Activated gamma-delta T cell (primary cell): Measurements from ENCODE around the gene MLH3.

Experiments
- DNase-seq: peaks from one replicate; lab custom pipeline; 2025; lab: John Stamatoyannopoulos, UW

Gene MLH3

GRCh38 chr14:75066691-75067090, 15.4 kb upstream of the MLH3 start:
- no peak for DNase-seq

GRCh38 chr14:75064205-75064567, 12.9 kb upstream of the MLH3 start:
- DNase-seq, result no peak

GRCh38 chr14:75063491-75064204, 12.4 kb upstream of the MLH3 start, which contains the start of gene ACYP1:
Gene ACYP1 (minus strand): TSS chr14:75064024. CDS start chr14:75063553, 471 bp downstream.
- peak; percentile 75 for DNase-seq

- DNase-seq, result no peak
Observed at GRCh38 chr14:75063013-75063412, 11.7 kb upstream of the MLH3 start.

GRCh38 chr14:75060420-75060819, 9.2 kb upstream of the MLH3 start:
- no peak for DNase-seq

- no peak for DNase-seq
Observed at GRCh38 chr14:75059642-75060041, 8.4 kb upstream of the MLH3 start.

GRCh38 chr14:75054421-75054820, 3.2 kb upstream of the MLH3 start:
- DNase-seq, result no peak

- DNase-seq, result no peak
Observed at GRCh38 chr14:75053396-75054291, 2.4 kb upstream of the MLH3 start.

GRCh38 chr14:75051556-75051899, 261 bp upstream of the MLH3 start:
- no peak for DNase-seq

- no peak for DNase-seq
Observed at GRCh38 chr14:75049731-75050201, 1.5 kb downstream of the MLH3 start.

- DNase-seq, result no peak
Observed at GRCh38 chr14:75049136-75049535, 2.1 kb downstream of the MLH3 start.

GRCh38 chr14:75048101-75048500, 3.2 kb downstream of the MLH3 start:
- no peak for DNase-seq

- DNase-seq, result no peak
Observed at GRCh38 chr14:75047506-75047905, 3.8 kb downstream of the MLH3 start.

- DNase-seq, result no peak
Observed at GRCh38 chr14:75046899-75047298, 4.4 kb downstream of the MLH3 start.

GRCh38 chr14:75046275-75046674, 5.0 kb downstream of the MLH3 start:
- DNase-seq, result no peak

GRCh38 chr14:75044752-75045151, 6.5 kb downstream of the MLH3 start:
- no peak for DNase-seq

- no peak for DNase-seq
Observed at GRCh38 chr14:75044322-75044721, 6.9 kb downstream of the MLH3 start.

GRCh38 chr14:75042035-75042434, 9.2 kb downstream of the MLH3 start:
- DNase-seq, result no peak

GRCh38 chr14:75041613-75042012, 9.7 kb downstream of the MLH3 start:
- DNase-seq, result no peak

- DNase-seq, result no peak
Observed at GRCh38 chr14:75040959-75041358, 10.3 kb downstream of the MLH3 start.

GRCh38 chr14:75040507-75040906, 10.8 kb downstream of the MLH3 start:
- no peak for DNase-seq

GRCh38 chr14:75032939-75033338, 18.3 kb downstream of the MLH3 start:
- DNase-seq, result no peak

- DNase-seq, result no peak
Observed at GRCh38 chr14:75030147-75030546, 21.1 kb downstream of the MLH3 start.
